ENCODE measurements around the gene MPRIP.

Gene MPRIP

GRCh38 chr17:17103160-17103559 is 60.9 kb downstream of the MPRIP start:
- TF ChIP-seq CTCF (IDR thresholded peaks at IDR 0.05; ENCODE audit: insufficient read depth, low read length, poor library complexity, severe bottlenecking), result no peak
- H3K27me3 ChIP-seq (replicated peaks; ENCODE audit: control insufficient read depth, insufficient read depth, low read length), result no peaks in the 10 kb centered on the region
- DNase-seq (ENCODE audit: extremely low read depth, insufficient read length), result no peak
- no peak overlapping the region for H3K4me3 ChIP-seq (replicated peaks; ENCODE audit: low read depth, low read length)
- H3K36me3 ChIP-seq (ENCODE audit: control insufficient read depth, insufficient read depth, low read length), result peaks cover 7% of the 10 kb centered on the region

- H3K36me3 ChIP-seq (ENCODE audit: control insufficient read depth, insufficient read depth, low read length), result peaks cover 5% of the 10 kb centered on the region
- H3K4me3 ChIP-seq (replicated peaks; ENCODE audit: low read depth, low read length), result no peak overlapping the region
- H3K27me3 ChIP-seq (replicated peaks; ENCODE audit: control insufficient read depth, insufficient read depth, low read length), result no peaks in the 10 kb centered on the region
- no peak for DNase-seq (ENCODE audit: extremely low read depth, insufficient read length)
- no peak for TF ChIP-seq CTCF (IDR thresholded peaks at IDR 0.05; ENCODE audit: insufficient read depth, low read length, poor library complexity, severe bottlenecking)
These were observed 61.8 kb downstream of the MPRIP start for GRCh38 chr17:17104036-17104435.

- TF ChIP-seq CTCF (IDR thresholded peaks at IDR 0.05; ENCODE audit: insufficient read depth, low read length, poor library complexity, severe bottlenecking), result no peak
- Histone ChIP-seq H3K36me3 (ENCODE audit: control insufficient read depth, insufficient read depth, low read length) (peaks cover 5% of the 10 kb centered on the region), H3K4me3 (replicated peaks; ENCODE audit: low read depth, low read length) (no peak overlapping the region), H3K27me3 (replicated peaks; ENCODE audit: control insufficient read depth, insufficient read depth, low read length) (no peaks in the 10 kb centered on the region)
- DNase-seq (ENCODE audit: extremely low read depth, insufficient read length), result no peak
These were observed 62.2 kb downstream of the MPRIP start for GRCh38 chr17:17104494-17104893.

GRCh38 chr17:17105976-17106375 is 63.7 kb downstream of the MPRIP start:
- peaks cover 5% of the 10 kb centered on the region for H3K36me3 ChIP-seq (ENCODE audit: control insufficient read depth, insufficient read depth, low read length)
- H3K27me3 ChIP-seq (replicated peaks; ENCODE audit: control insufficient read depth, insufficient read depth, low read length), result no peaks in the 10 kb centered on the region
- DNase-seq (ENCODE audit: extremely low read depth, insufficient read length), result no peak
- no peak for TF ChIP-seq CTCF (IDR thresholded peaks at IDR 0.05; ENCODE audit: insufficient read depth, low read length, poor library complexity, severe bottlenecking)
- no peak overlapping the region for H3K4me3 ChIP-seq (replicated peaks; ENCODE audit: low read depth, low read length)

GRCh38 chr17:17106756-17107155 is 64.5 kb downstream of the MPRIP start:
- H3K36me3 ChIP-seq (ENCODE audit: control insufficient read depth, insufficient read depth, low read length), result peaks cover 5% of the 10 kb centered on the region
- no peak for DNase-seq (ENCODE audit: extremely low read depth, insufficient read length)
- H3K27me3 ChIP-seq (replicated peaks; ENCODE audit: control insufficient read depth, insufficient read depth, low read length), result no peaks in the 10 kb centered on the region
- H3K4me3 ChIP-seq (replicated peaks; ENCODE audit: low read depth, low read length), result no peak overlapping the region
- no peak for TF ChIP-seq CTCF (IDR thresholded peaks at IDR 0.05; ENCODE audit: insufficient read depth, low read length, poor library complexity, severe bottlenecking)

- no peak for TF ChIP-seq CTCF (IDR thresholded peaks at IDR 0.05; ENCODE audit: insufficient read depth, low read length, poor library complexity, severe bottlenecking)
- no peak for DNase-seq (ENCODE audit: extremely low read depth, insufficient read length)
- Histone ChIP-seq H3K27me3 (replicated peaks; ENCODE audit: control insufficient read depth, insufficient read depth, low read length) (no peaks in the 10 kb centered on the region), H3K4me3 (replicated peaks; ENCODE audit: low read depth, low read length) (no peak overlapping the region), H3K36me3 (ENCODE audit: control insufficient read depth, insufficient read depth, low read length) (peaks cover 5% of the 10 kb centered on the region)
These were observed 65.0 kb downstream of the MPRIP start for GRCh38 chr17:17107281-17107680.
